Peyer's patch (tissue), 4 donors: ENCODE results near the gene ULK2.

ENCODE experiments used
- CTCF ChIP-seq, 6 experiments: fragments of 450-650 bp in 4 of 6; fragments of 200-600 bp in 2 of 6; sonication (generic) in 1 of 6; IDR thresholded peaks; one replicate each; pipeline ENCODE4 v1.5.1; 2017 to 2019; ENCODE audit warnings: antibody characterized with exemption in 6 of 6, mild to moderate bottlenecking in 3 of 6, moderate library complexity in 1 of 6
- POLR2A ChIP-seq, 2 donors: fragments of 450-650 bp; IDR thresholded peaks; one replicate each; pipeline ENCODE4 v1.5.1; 2017; ENCODE audit warnings: antibody characterized with exemption in 2 of 2, mild to moderate bottlenecking in 2 of 2, moderate library complexity in 2 of 2

GRCh38 chr17:19760746-19761145 is 107.0 kb downstream of the ULK2 start:
- TF ChIP-seq CTCF (IDR thresholded peaks at IDR 0.05) (no peak), POLR2A (IDR thresholded peaks at IDR 0.05) (no peak)
